ENCODE data around the gene DNAJC17. TPM values are rescaled to one million over a fixed set of nuclear protein-coding genes. Genes with fewer than 3 reads are reported as not detected.
A peak's percentile ranks its signal among the peaks of the same experiment; 100 is the strongest.

DNAJC17 gene
- total and polyA plus RNA-seq, 2 of the 13 experiments (the other 11 are each of a cell fraction or from before 2014, with no cell fraction given), result 22.2 to 26.5 TPM

- peak; percentile 87; the same call in 1 of the 2 replicates for TF ChIP-seq TGIF2 (CRISPR knock-in tag; IDR thresholded peaks at IDR 0.05)
- no peak for TF ChIP-seq ZNF616 (CRISPR knock-in tag; IDR thresholded peaks at IDR 0.05; ENCODE audit: low read depth)
- no peak for TF ChIP-seq IRF1 (CRISPR knock-in tag; IDR thresholded peaks at IDR 0.05; ENCODE audit: low read depth)
- TF ChIP-seq ZFP41 (CRISPR knock-in tag; IDR thresholded peaks at IDR 0.05; ENCODE audit: borderline replicate concordance), result no peak
- 0 out of 2 replicates have a peak, but pooled peaks have one; percentile 40 for TF ChIP-seq ESRRA (CRISPR knock-in tag; IDR thresholded peaks at IDR 0.05; ENCODE audit: low read depth)
- TF ChIP-seq ZNF567 (CRISPR knock-in tag; IDR thresholded peaks at IDR 0.05; ENCODE audit: borderline replicate concordance), result no peak
- TF ChIP-seq ZFY (CRISPR knock-in tag; IDR thresholded peaks at IDR 0.05), result peak; percentile 85
- no peak for TF ChIP-seq PHB2 (IDR thresholded peaks at IDR 0.05; ENCODE audit: partially characterized antibody)
- TF ChIP-seq MIER2 (CRISPR knock-in tag; IDR thresholded peaks at IDR 0.05), result no peak
- peak; percentile 97 for TF ChIP-seq CREM (IDR thresholded peaks at IDR 0.05)
- TF ChIP-seq CREM (CRISPR knock-in tag; IDR thresholded peaks at IDR 0.05), result peak; percentile 96
- no peak for TF ChIP-seq ZNF839 (CRISPR knock-in tag; IDR thresholded peaks at IDR 0.05; ENCODE audit: borderline replicate concordance)
- TF ChIP-seq KMT2A (CRISPR knock-in tag; IDR thresholded peaks at IDR 0.05), result peak; percentile 79
- TF ChIP-seq, protein P1, sequence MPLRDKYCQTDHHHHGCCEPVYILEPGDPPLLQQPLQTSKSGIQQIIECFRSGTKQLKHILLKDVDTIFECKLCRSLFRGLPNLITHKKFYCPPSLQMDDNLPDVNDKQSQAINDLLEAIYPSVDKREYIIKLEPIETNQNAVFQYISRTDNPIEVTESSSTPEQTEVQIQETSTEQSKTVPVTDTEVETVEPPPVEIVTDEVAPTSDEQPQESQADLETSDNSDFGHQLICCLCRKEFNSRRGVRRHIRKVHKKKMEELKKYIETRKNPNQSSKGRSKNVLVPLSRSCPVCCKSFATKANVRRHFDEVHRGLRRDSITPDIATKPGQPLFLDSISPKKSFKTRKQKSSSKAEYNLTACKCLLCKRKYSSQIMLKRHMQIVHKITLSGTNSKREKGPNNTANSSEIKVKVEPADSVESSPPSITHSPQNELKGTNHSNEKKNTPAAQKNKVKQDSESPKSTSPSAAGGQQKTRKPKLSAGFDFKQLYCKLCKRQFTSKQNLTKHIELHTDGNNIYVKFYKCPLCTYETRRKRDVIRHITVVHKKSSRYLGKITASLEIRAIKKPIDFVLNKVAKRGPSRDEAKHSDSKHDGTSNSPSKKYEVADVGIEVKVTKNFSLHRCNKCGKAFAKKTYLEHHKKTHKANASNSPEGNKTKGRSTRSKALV (CRISPR knock-in tag; IDR thresholded peaks at IDR 0.05), result no peak
- peak; percentile 46; the same call in 1 of the 2 replicates for TF ChIP-seq DNMT1 (CRISPR knock-in tag; IDR thresholded peaks at IDR 0.05)
- TF ChIP-seq, protein P2, sequence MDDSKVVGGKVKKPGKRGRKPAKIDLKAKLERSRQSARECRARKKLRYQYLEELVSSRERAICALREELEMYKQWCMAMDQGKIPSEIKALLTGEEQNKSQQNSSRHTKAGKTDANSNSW (CRISPR knock-in tag; IDR thresholded peaks at IDR 0.05; ENCODE audit: borderline replicate concordance), result no peak
- peak; percentile 68; the same call in 1 of the 2 replicates for TF ChIP-seq ZFP91 (CRISPR knock-in tag; IDR thresholded peaks at IDR 0.05; ENCODE audit: borderline replicate concordance)
- peak; percentile 92 for TF ChIP-seq HDAC1 (CRISPR knock-in tag; IDR thresholded peaks at IDR 0.05)
- no peak for TF ChIP-seq PLSCR1 (CRISPR knock-in tag; IDR thresholded peaks at IDR 0.05; ENCODE audit: borderline replicate concordance)
- no peak for TF ChIP-seq ZNF644 (CRISPR knock-in tag; IDR thresholded peaks at IDR 0.05; ENCODE audit: low read depth)
- TF ChIP-seq, protein P3, sequence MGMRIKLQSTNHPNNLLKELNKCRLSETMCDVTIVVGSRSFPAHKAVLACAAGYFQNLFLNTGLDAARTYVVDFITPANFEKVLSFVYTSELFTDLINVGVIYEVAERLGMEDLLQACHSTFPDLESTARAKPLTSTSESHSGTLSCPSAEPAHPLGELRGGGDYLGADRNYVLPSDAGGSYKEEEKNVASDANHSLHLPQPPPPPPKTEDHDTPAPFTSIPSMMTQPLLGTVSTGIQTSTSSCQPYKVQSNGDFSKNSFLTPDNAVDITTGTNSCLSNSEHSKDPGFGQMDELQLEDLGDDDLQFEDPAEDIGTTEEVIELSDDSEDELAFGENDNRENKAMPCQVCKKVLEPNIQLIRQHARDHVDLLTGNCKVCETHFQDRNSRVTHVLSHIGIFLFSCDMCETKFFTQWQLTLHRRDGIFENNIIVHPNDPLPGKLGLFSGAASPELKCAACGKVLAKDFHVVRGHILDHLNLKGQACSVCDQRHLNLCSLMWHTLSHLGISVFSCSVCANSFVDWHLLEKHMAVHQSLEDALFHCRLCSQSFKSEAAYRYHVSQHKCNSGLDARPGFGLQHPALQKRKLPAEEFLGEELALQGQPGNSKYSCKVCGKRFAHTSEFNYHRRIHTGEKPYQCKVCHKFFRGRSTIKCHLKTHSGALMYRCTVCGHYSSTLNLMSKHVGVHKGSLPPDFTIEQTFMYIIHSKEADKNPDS (CRISPR knock-in tag; IDR thresholded peaks at IDR 0.05), result no peak
- no peak for TF ChIP-seq ZNF546 (CRISPR knock-in tag; conservative IDR thresholded peaks at IDR 0.05)
Measured at GRCh38 chr15:40754883-40755811, 52.1 kb downstream of the DNAJC17 start, which contains the start of gene RMDN3 (continued).

Data from HepG2 (cell line).